H9 (cell line): ENCODE results near the gene APBB2. TPM values are rescaled to one million over a fixed set of nuclear protein-coding genes. Genes with fewer than 3 reads are reported as not detected.

Experiments used
- DNase-seq: peaks from one replicate; pipeline ENCODE4 v3.0.0-alpha.2; 2017
- H2AFZ ChIP-seq: one replicate; pipeline ENCODE4 v1.6.1; 2013; ENCODE audit warnings: mild to moderate bottlenecking, low read length, control low read depth, moderate library complexity
- H2AK5ac ChIP-seq: 2 replicates; pipeline ENCODE4 v1.6.1; 2013; ENCODE audit warnings: low read length, control low read depth, mixed read lengths; ENCODE audit not compliant: insufficient read length
- H2BK120ac ChIP-seq: one replicate; pipeline ENCODE4 v1.6.1; 2013; ENCODE audit warnings: low read depth, mild to moderate bottlenecking, low read length, control low read depth, inconsistent platforms; ENCODE audit not compliant: poor library complexity, severe bottlenecking
- H2BK12ac ChIP-seq: 2 replicates; pipeline ENCODE4 v1.6.1; 2013; ENCODE audit warnings: low read length, control low read depth, mixed read lengths, low read depth; ENCODE audit not compliant: insufficient read length
- H2BK15ac ChIP-seq: 2 replicates; pipeline ENCODE4 v1.6.1; 2013; ENCODE audit warnings: low read depth, low read length, control low read depth
- H2BK20ac ChIP-seq: one replicate; pipeline ENCODE4 v1.6.1; 2013; ENCODE audit warnings: low read depth, mild to moderate bottlenecking, low read length, control low read depth, inconsistent platforms; ENCODE audit not compliant: poor library complexity, severe bottlenecking
- H2BK5ac ChIP-seq: 2 replicates; pipeline ENCODE4 v1.6.1; 2013; ENCODE audit warnings: low read length, control low read depth, mixed read lengths; ENCODE audit not compliant: insufficient read length
- H3K14ac ChIP-seq: 2 replicates; pipeline ENCODE4 v1.6.1; 2013; ENCODE audit warnings: low read length, control low read depth; ENCODE audit not compliant: insufficient read depth
- H3K18ac ChIP-seq: 2 replicates; pipeline ENCODE4 v1.6.1; 2013; ENCODE audit warnings: low read depth, mild to moderate bottlenecking, mixed read lengths, low read length, control low read depth; ENCODE audit not compliant: insufficient read length
- H3K23ac ChIP-seq: 2 replicates; pipeline ENCODE4 v1.6.1; 2013; ENCODE audit warnings: low read length, control low read depth, mixed read lengths, low read depth; ENCODE audit not compliant: insufficient read length
- H3K23me2 ChIP-seq: 2 replicates; pipeline ENCODE4 v1.6.1; 2013; ENCODE audit warnings: low read depth, mild to moderate bottlenecking, mixed read lengths, low read length, control low read depth; ENCODE audit not compliant: insufficient read length, poor library complexity, severe bottlenecking
- H3K27ac ChIP-seq: 2 replicates; pipeline ENCODE4 v1.5.1; 2013; ENCODE audit warnings: low read length, control low read depth, mixed read lengths, low read depth; ENCODE audit not compliant: insufficient read length
- H3K27me3 ChIP-seq: 2 replicates; pipeline ENCODE4 v1.6.1; 2013; ENCODE audit warnings: low read length, control low read depth, inconsistent platforms; ENCODE audit not compliant: insufficient read depth
- H3K4ac ChIP-seq: 2 replicates; pipeline ENCODE4 v1.6.1; 2013; ENCODE audit warnings: low read depth, mild to moderate bottlenecking, control low read depth, inconsistent platforms, low read length, moderate library complexity
- H3K4me1 ChIP-seq: 2 replicates; pipeline ENCODE4 v1.6.1; 2013; ENCODE audit warnings: low read length, control low read depth, inconsistent platforms; ENCODE audit not compliant: insufficient read depth
- H3K4me2 ChIP-seq: 2 replicates; pipeline ENCODE4 v1.6.1; 2013; ENCODE audit warnings: low read length, control low read depth, mixed read lengths; ENCODE audit not compliant: insufficient read length, insufficient read depth
- H3K56ac ChIP-seq: 2 replicates; pipeline ENCODE4 v1.6.1; 2013; ENCODE audit warnings: low read depth, mild to moderate bottlenecking, mixed read lengths, low read length, control low read depth; ENCODE audit not compliant: insufficient read length
- H3K79me1 ChIP-seq: 2 replicates; pipeline ENCODE4 v1.6.1; 2013; ENCODE audit warnings: low read depth, mild to moderate bottlenecking, moderate library complexity, low read length, control low read depth, inconsistent platforms; ENCODE audit not compliant: insufficient read depth, poor library complexity, severe bottlenecking
- H3K79me2 ChIP-seq: 2 replicates; pipeline ENCODE4 v1.6.1; 2013; ENCODE audit warnings: low read length, control low read depth, inconsistent platforms; ENCODE audit not compliant: insufficient read depth
- H3K9ac ChIP-seq: 2 replicates; pipeline ENCODE4 v1.6.1; 2013; ENCODE audit warnings: low read length, control low read depth, mixed read lengths; ENCODE audit not compliant: insufficient read length; ENCODE audit errors: extremely low read depth
- H3K9me3 ChIP-seq: one replicate; pipeline ENCODE4 v1.6.1; 2013; ENCODE audit warnings: low read depth, low read length, inconsistent platforms; ENCODE audit not compliant: control insufficient read depth
- H3T11ph ChIP-seq: one replicate; pipeline ENCODE4 v1.6.1; 2013; ENCODE audit warnings: mild to moderate bottlenecking, low read length, control low read depth, inconsistent platforms
- H4K20me1 ChIP-seq: one replicate; pipeline ENCODE4 v1.6.1; 2013; ENCODE audit not compliant: control insufficient read depth, insufficient read length, insufficient read depth
- H4K5ac ChIP-seq: 2 replicates; pipeline ENCODE4 v1.6.1; 2013; ENCODE audit warnings: low read depth, mild to moderate bottlenecking, mixed read lengths, low read length, control low read depth; ENCODE audit not compliant: insufficient read length
- H4K8ac ChIP-seq: replicated peaks from 2 replicates; pipeline ENCODE4 v1.6.1; 2013; ENCODE audit warnings: low read length, control low read depth, mixed read lengths, low read depth; ENCODE audit not compliant: insufficient read length
- H4K91ac ChIP-seq: 2 replicates; pipeline ENCODE4 v1.6.1; 2013; ENCODE audit warnings: low read depth, mild to moderate bottlenecking, moderate library complexity, mixed read lengths, low read length, control low read depth; ENCODE audit not compliant: insufficient read length
- H3K27ac Mint-ChIP-seq, 3 experiments: 2 replicates in 2 of 3; 3 replicates in 1 of 3; pipeline ENCODE4 v1.8.0; 2020 to 2021; ENCODE audit warnings: mixed read lengths in 3 of 3, mild to moderate bottlenecking in 1 of 3, moderate library complexity in 1 of 3
- H3K27me3 Mint-ChIP-seq: 2 replicates; pipeline ENCODE4 v1.8.0; 2021; ENCODE audit warnings: low read depth, mild to moderate bottlenecking, moderate library complexity, mixed read lengths
- H3K36me3 Mint-ChIP-seq, 3 experiments: 2 replicates in 2 of 3; 3 replicates in 1 of 3; pipeline ENCODE4 v1.8.0; 2020 to 2021; ENCODE audit warnings: low read depth in 3 of 3, mixed read lengths in 3 of 3; ENCODE audit not compliant: insufficient read depth in 1 of 3
- H3K4me1 Mint-ChIP-seq, 2 experiments: 2 replicates each; pipeline ENCODE4 v1.8.0; 2020; ENCODE audit warnings: mixed read lengths in 2 of 2
- H3K4me3 Mint-ChIP-seq, 2 experiments: 2 replicates in 1 of 2; 3 replicates in 1 of 2; pipeline ENCODE4 v1.8.0; 2020 to 2021; ENCODE audit warnings: mild to moderate bottlenecking in 2 of 2, mixed read lengths in 2 of 2, moderate library complexity in 1 of 2
- H3K9me3 Mint-ChIP-seq, 2 experiments: 2 replicates in 1 of 2; 3 replicates in 1 of 2; pipeline ENCODE4 v1.8.0; 2020; ENCODE audit warnings: mild to moderate bottlenecking in 2 of 2, mixed read lengths in 2 of 2, moderate library complexity in 1 of 2
- CTCF ChIP-seq: fragments of 200-600 bp; sonication (generic); conservative IDR thresholded peaks from 3 replicates; pipeline ENCODE4 v1.8.0; 2021; ENCODE audit warnings: antibody characterized with exemption, mild to moderate bottlenecking
- WGBS: extraction: QIAGEN DNeasy Blood & Tissue Kit; methylation state at CpG from one replicate; pipeline ENCODE4 v1.1.7; 2013; ENCODE audit warnings: missing lambda C conversion rate, low lambda C conversion rate, mixed read lengths; ENCODE audit not compliant: insufficient read length; ENCODE audit errors: extremely low coverage; 5-methylcytosine and 5-hydroxymethylcytosine counted together
- total RNA-seq: library from RNA; stranded (reverse); gene quantifications from 2 replicates; pipeline ENCODE4 v1.2.1, GENCODE V29; 2021

APBB2 gene
- total RNA-seq, 1 experiment from 2014 or later: 39.6 TPM

DNA sequence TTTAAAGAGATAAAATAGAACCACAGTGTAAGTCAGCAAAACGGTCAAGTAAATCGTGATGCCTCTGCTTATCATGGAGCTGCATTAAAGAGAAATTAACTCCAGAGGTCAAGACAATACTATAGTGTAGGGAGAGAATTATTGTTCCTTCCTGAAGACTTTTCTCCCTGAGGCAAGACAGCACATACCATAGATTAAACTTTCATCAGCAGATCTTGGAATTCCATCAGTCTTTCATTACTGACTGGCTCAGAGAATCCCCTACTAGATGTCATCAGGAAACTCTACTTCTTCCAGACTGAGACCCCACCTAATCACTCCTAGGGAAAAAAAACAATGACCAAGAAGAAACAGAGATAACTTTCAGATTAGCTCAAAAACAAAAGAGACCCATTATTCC, 333.2 kb downstream of the APBB2 start:
- no peak for DNase-seq
- Histone ChIP-seq H3K9me3 (no peaks in the 10 kb centered on the region), H3K23ac (no peak overlapping the region), H4K5ac (no peak overlapping the region), H2BK15ac (no peak overlapping the region), H3K56ac (no peak overlapping the region), H3K14ac (no peak overlapping the region), H2BK12ac (no peak overlapping the region), H3K18ac (no peak overlapping the region), H3K4me1 (no peaks in the 10 kb centered on the region), H3K79me1 (no peaks in the 10 kb centered on the region), H2BK20ac (no peak overlapping the region), H4K91ac (no peak overlapping the region), H2AK5ac (no peak overlapping the region), H2BK5ac (no peak overlapping the region), H3T11ph (no peak overlapping the region), H3K27ac (no peak overlapping the region), H3K4ac (no peak overlapping the region), H3K79me2 (no peaks in the 10 kb centered on the region), H3K23me2 (no peaks in the 10 kb centered on the region), H3K9ac (no peak overlapping the region), H2BK120ac (no peak overlapping the region), H4K20me1 (no peaks in the 10 kb centered on the region), H3K27me3 (no peaks in the 10 kb centered on the region), H4K8ac (no peak overlapping the region), H3K4me2 (no peak overlapping the region), H2AFZ (no peak overlapping the region)
- no peaks in the 10 kb centered on the region for H3K9me3 Mint-ChIP-seq
- WGBS: no CpG with 5 or more reads among the region's 2 CpGs
- peaks cover 0 to 3% (median 1%) of the 10 kb centered on the region in 3 experiments; a peak in 2 of 7 replicates for H3K36me3 Mint-ChIP-seq
- H3K27me3 Mint-ChIP-seq: no peaks in the 10 kb centered on the region; the same call in 1 of the 2 replicates
- no peak overlapping the region for H3K27ac Mint-ChIP-seq
- no peak for TF ChIP-seq CTCF
- no peaks in the 10 kb centered on the region for H3K4me1 Mint-ChIP-seq
- no peak overlapping the region for H3K4me3 Mint-ChIP-seq
